OCI-LY1 (cell line): ENCODE data around the gene GALNT17.

Source experiments
- EZH2 ChIP-seq: fragments of 200-600 bp; sonication (generic), shearing (Covaris generic); IDR thresholded peaks from 2 replicates; pipeline ENCODE4 v1.8.0; 2017; ENCODE audit warnings: borderline replicate concordance, mixed run types, mild to moderate bottlenecking, antibody characterized with exemption, low read length, moderate library complexity, mixed read lengths
- TF ChIP-seq, protein P1 (sequence below): fragments of 200-600 bp; sonication (generic), shearing (Covaris generic); IDR thresholded peaks from 2 replicates; pipeline ENCODE4 v1.5.1; 2017; ENCODE audit warnings: mild to moderate bottlenecking, antibody characterized with exemption, low read length, moderate library complexity, mixed read lengths

DNA sequence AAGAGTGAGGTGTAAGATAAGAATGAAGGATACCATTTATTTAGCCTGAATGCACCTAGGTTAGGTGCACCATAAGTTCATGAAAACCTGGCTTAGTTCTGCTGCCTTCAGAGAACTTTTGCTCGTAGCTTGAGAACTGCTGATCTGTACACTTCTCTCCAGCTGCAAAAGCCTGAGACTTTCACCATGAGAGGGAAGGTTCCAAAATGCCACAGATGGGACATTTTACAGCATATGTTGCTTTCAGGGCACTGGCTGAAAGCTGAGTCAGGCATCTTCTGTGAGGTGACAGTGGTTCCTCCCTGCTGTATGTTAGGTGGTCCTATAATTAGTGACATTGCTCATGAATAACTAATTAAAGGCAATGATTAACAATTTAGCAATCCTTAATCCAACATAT lies 298.3 kb downstream of the GALNT17 start:
- TF ChIP-seq, protein P1, sequence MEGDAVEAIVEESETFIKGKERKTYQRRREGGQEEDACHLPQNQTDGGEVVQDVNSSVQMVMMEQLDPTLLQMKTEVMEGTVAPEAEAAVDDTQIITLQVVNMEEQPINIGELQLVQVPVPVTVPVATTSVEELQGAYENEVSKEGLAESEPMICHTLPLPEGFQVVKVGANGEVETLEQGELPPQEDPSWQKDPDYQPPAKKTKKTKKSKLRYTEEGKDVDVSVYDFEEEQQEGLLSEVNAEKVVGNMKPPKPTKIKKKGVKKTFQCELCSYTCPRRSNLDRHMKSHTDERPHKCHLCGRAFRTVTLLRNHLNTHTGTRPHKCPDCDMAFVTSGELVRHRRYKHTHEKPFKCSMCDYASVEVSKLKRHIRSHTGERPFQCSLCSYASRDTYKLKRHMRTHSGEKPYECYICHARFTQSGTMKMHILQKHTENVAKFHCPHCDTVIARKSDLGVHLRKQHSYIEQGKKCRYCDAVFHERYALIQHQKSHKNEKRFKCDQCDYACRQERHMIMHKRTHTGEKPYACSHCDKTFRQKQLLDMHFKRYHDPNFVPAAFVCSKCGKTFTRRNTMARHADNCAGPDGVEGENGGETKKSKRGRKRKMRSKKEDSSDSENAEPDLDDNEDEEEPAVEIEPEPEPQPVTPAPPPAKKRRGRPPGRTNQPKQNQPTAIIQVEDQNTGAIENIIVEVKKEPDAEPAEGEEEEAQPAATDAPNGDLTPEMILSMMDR: no peak
- no peak for TF ChIP-seq EZH2
